HEK293 (cell line): ENCODE results near the gene CCAR1.
A peak's percentile ranks its signal among the peaks of the same experiment; 100 is the strongest.

Experiments used
- GLI2 ChIP-seq: fragments of 450-650 bp; formaldehyde crosslinking; IDR thresholded peaks from 2 replicates; pipeline ENCODE4; 2017; ENCODE audit warnings: missing biosample characterization, missing genetic modification characterization, low read depth, borderline replicate concordance
- KLF16 ChIP-seq: fragments of 450-650 bp; formaldehyde crosslinking; IDR thresholded peaks from 2 replicates; pipeline ENCODE4 v1.5.1; 2017; ENCODE audit warnings: missing biosample characterization, missing genetic modification characterization
- MEIS1 ChIP-seq: sonication (generic); formaldehyde crosslinking; IDR thresholded peaks from 2 replicates; pipeline ENCODE4 v1.8.1; 2022; ENCODE audit warnings: missing genetic modification reagents, mild to moderate bottlenecking, borderline replicate concordance
- OVOL3 ChIP-seq: fragments of 450-650 bp; formaldehyde crosslinking; IDR thresholded peaks from 2 replicates; pipeline ENCODE4 v1.5.1; 2016; ENCODE audit warnings: missing biosample characterization, missing genetic modification characterization
- PATZ1 ChIP-seq: fragments of 450-650 bp; formaldehyde crosslinking; IDR thresholded peaks from 2 replicates; pipeline ENCODE4 v1.5.1; 2016; ENCODE audit warnings: missing biosample characterization, missing genetic modification characterization
- PBX3 ChIP-seq: sonication (generic); formaldehyde crosslinking; IDR thresholded peaks from 2 replicates; pipeline ENCODE4 v1.8.1; 2022; ENCODE audit warnings: mild to moderate bottlenecking, moderate library complexity, missing genetic modification reagents
- REST ChIP-seq: fragments of 450-650 bp; formaldehyde crosslinking; IDR thresholded peaks from 2 replicates; pipeline ENCODE4 v1.5.1; 2016; ENCODE audit warnings: missing biosample characterization, missing genetic modification characterization
- SALL2 ChIP-seq: fragments of 450-650 bp; formaldehyde crosslinking; IDR thresholded peaks from 2 replicates; pipeline ENCODE4 v1.5.0; 2017; ENCODE audit warnings: missing biosample characterization, mild to moderate bottlenecking, missing genetic modification characterization, borderline replicate concordance
- SCRT1 ChIP-seq: fragments of 450-650 bp; formaldehyde crosslinking; IDR thresholded peaks from 2 replicates; pipeline ENCODE4 v1.5.1; 2016; ENCODE audit warnings: missing biosample characterization, missing genetic modification characterization, borderline replicate concordance
- SCRT2 ChIP-seq: fragments of 450-650 bp; formaldehyde crosslinking; IDR thresholded peaks from 2 replicates; pipeline ENCODE4 v1.5.1; 2016; ENCODE audit warnings: missing biosample characterization, missing genetic modification characterization
- ZBTB21 ChIP-seq: fragments of 450-650 bp; formaldehyde crosslinking; IDR thresholded peaks from 2 replicates; pipeline ENCODE4 v1.5.1; 2017; ENCODE audit warnings: missing biosample characterization, missing genetic modification characterization
- ZNF10 ChIP-seq: fragments of 450-650 bp; formaldehyde crosslinking; IDR thresholded peaks from 2 replicates; pipeline ENCODE4 v1.5.1; 2017; ENCODE audit warnings: missing biosample characterization, missing genetic modification characterization
- ZNF146 ChIP-seq: fragments of 450-650 bp; formaldehyde crosslinking; IDR thresholded peaks from 2 replicates; pipeline ENCODE4 v1.5.1; 2016; ENCODE audit warnings: missing biosample characterization, missing genetic modification characterization
- ZNF266 ChIP-seq: fragments of 450-650 bp; formaldehyde crosslinking; IDR thresholded peaks from 2 replicates; pipeline ENCODE4 v1.5.1; 2016; ENCODE audit warnings: missing biosample characterization, missing genetic modification characterization, low read depth
- ZNF354C ChIP-seq: fragments of 450-650 bp; formaldehyde crosslinking; IDR thresholded peaks from 2 replicates; pipeline ENCODE4 v1.5.1; 2016; ENCODE audit warnings: missing biosample characterization, missing genetic modification characterization, low read depth, borderline replicate concordance
- ZNF394 ChIP-seq: fragments of 450-650 bp; formaldehyde crosslinking; IDR thresholded peaks from 2 replicates; pipeline ENCODE4 v1.5.1; 2016; ENCODE audit warnings: missing biosample characterization, missing genetic modification characterization, mild to moderate bottlenecking, moderate library complexity, borderline replicate concordance
- ZNF48 ChIP-seq: fragments of 450-650 bp; formaldehyde crosslinking; IDR thresholded peaks from 2 replicates; pipeline ENCODE4 v1.5.1; 2016; ENCODE audit warnings: missing biosample characterization, missing genetic modification characterization
- ZNF514 ChIP-seq: fragments of 450-650 bp; formaldehyde crosslinking; IDR thresholded peaks from 2 replicates; pipeline ENCODE4 v1.5.1; 2016; ENCODE audit warnings: missing biosample characterization, missing genetic modification characterization
- ZNF560 ChIP-seq: fragments of 450-650 bp; formaldehyde crosslinking; IDR thresholded peaks from 2 replicates; pipeline ENCODE4 v1.5.1; 2017; ENCODE audit warnings: missing biosample characterization, missing genetic modification characterization, borderline replicate concordance
- ZNF600 ChIP-seq: fragments of 450-650 bp; formaldehyde crosslinking; IDR thresholded peaks from 2 replicates; pipeline ENCODE4 v1.5.1; 2016; ENCODE audit warnings: missing biosample characterization, missing genetic modification characterization
- ZNF610 ChIP-seq: fragments of 450-650 bp; formaldehyde crosslinking; IDR thresholded peaks from 2 replicates; pipeline ENCODE4 v1.5.1; 2016; ENCODE audit warnings: missing biosample characterization, missing genetic modification characterization, borderline replicate concordance
- ZNF629 ChIP-seq: fragments of 450-650 bp; formaldehyde crosslinking; IDR thresholded peaks from 2 replicates; pipeline ENCODE4 v1.5.1; 2017; ENCODE audit warnings: missing biosample characterization, missing genetic modification characterization
- ZNF768 ChIP-seq: fragments of 450-650 bp; formaldehyde crosslinking; IDR thresholded peaks from 2 replicates; pipeline ENCODE4 v1.5.1; 2018; ENCODE audit warnings: missing biosample characterization, mild to moderate bottlenecking, missing genetic modification characterization
- ZNF785 ChIP-seq: fragments of 450-650 bp; formaldehyde crosslinking; IDR thresholded peaks from 2 replicates; pipeline ENCODE4 v1.5.1; 2016; ENCODE audit warnings: missing biosample characterization, missing genetic modification characterization
- ZNF791 ChIP-seq: fragments of 450-650 bp; formaldehyde crosslinking; IDR thresholded peaks from 2 replicates; pipeline ENCODE4 v1.5.1; 2016; ENCODE audit warnings: missing biosample characterization, missing genetic modification characterization
- ZSCAN16 ChIP-seq: fragments of 450-650 bp; formaldehyde crosslinking; IDR thresholded peaks from 2 replicates; pipeline ENCODE4 v1.5.1; 2016; ENCODE audit warnings: missing biosample characterization, missing genetic modification characterization
- ZSCAN23 ChIP-seq: fragments of 450-650 bp; formaldehyde crosslinking; IDR thresholded peaks from 2 replicates; pipeline ENCODE4 v1.5.1; 2016; ENCODE audit warnings: missing biosample characterization, missing genetic modification characterization
- TF ChIP-seq, protein P1 (sequence below): fragments of 450-650 bp; formaldehyde crosslinking; optimal IDR thresholded peaks from 2 replicates; pipeline ENCODE3; 2016; ENCODE audit warnings: missing biosample characterization, mild to moderate bottlenecking, missing genetic modification characterization
- TF ChIP-seq, protein P2 (sequence below): fragments of 450-650 bp; formaldehyde crosslinking; conservative IDR thresholded peaks from 2 replicates; pipeline ENCODE4 v1.5.1; 2016; ENCODE audit warnings: low read depth, missing biosample characterization, missing genetic modification characterization

The CCAR1 gene

GRCh38 chr10:68721673-68722335 is 765 bp downstream of the CCAR1 start (continued):
- TF ChIP-seq, protein P1, sequence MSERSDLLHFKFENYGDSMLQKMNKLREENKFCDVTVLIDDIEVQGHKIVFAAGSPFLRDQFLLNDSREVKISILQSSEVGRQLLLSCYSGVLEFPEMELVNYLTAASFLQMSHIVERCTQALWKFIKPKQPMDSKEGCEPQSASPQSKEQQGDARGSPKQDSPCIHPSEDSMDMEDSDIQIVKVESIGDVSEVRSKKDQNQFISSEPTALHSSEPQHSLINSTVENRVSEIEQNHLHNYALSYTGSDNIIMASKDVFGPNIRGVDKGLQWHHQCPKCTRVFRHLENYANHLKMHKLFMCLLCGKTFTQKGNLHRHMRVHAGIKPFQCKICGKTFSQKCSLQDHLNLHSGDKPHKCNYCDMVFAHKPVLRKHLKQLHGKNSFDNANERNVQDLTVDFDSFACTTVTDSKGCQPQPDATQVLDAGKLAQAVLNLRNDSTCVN (tag by site-specific recombination): no peak
- TF ChIP-seq ZSCAN16 (tag by site-specific recombination): no peak
- no peak for TF ChIP-seq ZNF629 (tag by site-specific recombination)
- no peak for TF ChIP-seq ZNF791 (tag by site-specific recombination)
- TF ChIP-seq SCRT1 (tag by site-specific recombination): no peak
- TF ChIP-seq ZNF146 (tag by site-specific recombination): 0 out of 2 replicates have a peak, but pooled peaks have one; percentile 3
- no peak for TF ChIP-seq OVOL3 (tag by site-specific recombination)
- TF ChIP-seq ZBTB21 (tag by site-specific recombination): no peak
- TF ChIP-seq ZNF514 (tag by site-specific recombination): no peak
- no peak for TF ChIP-seq ZNF266 (tag by site-specific recombination)
- no peak for TF ChIP-seq GLI2 (tag by site-specific recombination)
- TF ChIP-seq, protein P2, sequence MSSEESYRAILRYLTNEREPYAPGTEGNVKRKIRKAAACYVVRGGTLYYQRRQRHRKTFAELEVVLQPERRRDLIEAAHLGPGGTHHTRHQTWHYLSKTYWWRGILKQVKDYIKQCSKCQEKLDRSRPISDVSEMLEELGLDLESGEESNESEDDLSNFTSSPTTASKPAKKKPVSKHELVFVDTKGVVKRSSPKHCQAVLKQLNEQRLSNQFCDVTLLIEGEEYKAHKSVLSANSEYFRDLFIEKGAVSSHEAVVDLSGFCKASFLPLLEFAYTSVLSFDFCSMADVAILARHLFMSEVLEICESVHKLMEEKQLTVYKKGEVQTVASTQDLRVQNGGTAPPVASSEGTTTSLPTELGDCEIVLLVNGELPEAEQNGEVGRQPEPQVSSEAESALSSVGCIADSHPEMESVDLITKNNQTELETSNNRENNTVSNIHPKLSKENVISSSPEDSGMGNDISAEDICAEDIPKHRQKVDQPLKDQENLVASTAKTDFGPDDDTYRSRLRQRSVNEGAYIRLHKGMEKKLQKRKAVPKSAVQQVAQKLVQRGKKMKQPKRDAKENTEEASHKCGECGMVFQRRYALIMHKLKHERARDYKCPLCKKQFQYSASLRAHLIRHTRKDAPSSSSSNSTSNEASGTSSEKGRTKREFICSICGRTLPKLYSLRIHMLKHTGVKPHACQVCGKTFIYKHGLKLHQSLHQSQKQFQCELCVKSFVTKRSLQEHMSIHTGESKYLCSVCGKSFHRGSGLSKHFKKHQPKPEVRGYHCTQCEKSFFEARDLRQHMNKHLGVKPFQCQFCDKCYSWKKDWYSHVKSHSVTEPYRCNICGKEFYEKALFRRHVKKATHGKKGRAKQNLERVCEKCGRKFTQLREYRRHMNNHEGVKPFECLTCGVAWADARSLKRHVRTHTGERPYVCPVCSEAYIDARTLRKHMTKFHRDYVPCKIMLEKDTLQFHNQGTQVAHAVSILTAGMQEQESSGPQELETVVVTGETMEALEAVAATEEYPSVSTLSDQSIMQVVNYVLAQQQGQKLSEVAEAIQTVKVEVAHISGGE (tag by site-specific recombination): no peak
- no peak for TF ChIP-seq ZNF354C (tag by site-specific recombination)
- no peak for TF ChIP-seq ZNF610 (tag by site-specific recombination)
- no peak for TF ChIP-seq ZNF785 (tag by site-specific recombination)
- TF ChIP-seq SALL2 (tag by site-specific recombination): no peak
- TF ChIP-seq ZSCAN23 (tag by site-specific recombination): no peak
- no peak for TF ChIP-seq REST (tag by site-specific recombination)
- TF ChIP-seq ZNF768 (tag by site-specific recombination): no peak
- no peak for TF ChIP-seq ZNF10 (tag by site-specific recombination)
- no peak for TF ChIP-seq ZNF48
- TF ChIP-seq PBX3 (CRISPR knock-in tag): 0 out of 2 replicates have a peak, but pooled peaks have one; percentile 3
- 0 out of 2 replicates have a peak, but pooled peaks have one; percentile 9 for TF ChIP-seq PATZ1 (tag by site-specific recombination)
- TF ChIP-seq KLF16 (tag by site-specific recombination): no peak; the same call in 1 of the 2 replicates
- no peak for TF ChIP-seq MEIS1 (CRISPR knock-in tag)
- TF ChIP-seq ZNF394 (tag by site-specific recombination): 0 out of 2 replicates have a peak, but pooled peaks have one; percentile 2
- TF ChIP-seq SCRT2 (tag by site-specific recombination): 0 out of 2 replicates have a peak, but pooled peaks have one; percentile 41
- TF ChIP-seq ZNF600 (tag by site-specific recombination): no peak
- TF ChIP-seq ZNF560: no peak
